Tibial nerve (tissue), 4 donors: ENCODE measurements around the gene BIRC3. TPM values are rescaled to one million over a fixed set of nuclear protein-coding genes. Genes with fewer than 3 reads are reported as not detected.

Experiments used
- DNase-seq, 2 donors: peaks; one replicate each; pipeline ENCODE4 v3.0.0-alpha.2; 2019; ENCODE audit warnings: low spot score in 2 of 2
- H3K27ac ChIP-seq, 4 donors: fragments of 200-600 bp; sonication (generic) in 3 of 4; one replicate each; pipeline ENCODE4 v1.5.1; 2017 to 2019; ENCODE audit warnings: mild to moderate bottlenecking in 1 of 4
- H3K27me3 ChIP-seq, 2 donors: fragments of 200-600 bp; sonication (generic) in 1 of 2; one replicate each; pipeline versions ENCODE4 v1.5.1 to v1.6.0; 2017 to 2019
- H3K36me3 ChIP-seq, 3 donors: fragments of 200-600 bp; sonication (generic); one replicate each; pipeline ENCODE4 v1.5.1; 2018 to 2019
- H3K4me1 ChIP-seq, 4 donors: fragments of 200-600 bp; sonication (generic) in 3 of 4; one replicate each; pipeline ENCODE4 v1.5.1; 2017 to 2019
- H3K4me3 ChIP-seq, 4 donors: fragments of 200-600 bp; sonication (generic) in 3 of 4; one replicate each; pipeline ENCODE4 v1.5.1; 2017 to 2019; ENCODE audit warnings: mild to moderate bottlenecking in 1 of 4, moderate library complexity in 1 of 4
- H3K9me3 ChIP-seq, 4 donors: fragments of 200-600 bp; sonication (generic) in 3 of 4; one replicate each; pipeline ENCODE4 v1.5.1; 2017 to 2019
- EP300 ChIP-seq, 2 donors: sonication (generic); formaldehyde crosslinking; IDR thresholded peaks; one replicate each; pipeline ENCODE4 v1.6.1; 2017; ENCODE audit warnings: antibody characterized with exemption in 2 of 2, mild to moderate bottlenecking in 1 of 2
- POLR2A ChIP-seq, 2 donors: fragments of 450-650 bp; IDR thresholded peaks; one replicate each; pipeline ENCODE4 v1.6.1; 2017; ENCODE audit warnings: antibody characterized with exemption in 2 of 2, mild to moderate bottlenecking in 2 of 2, moderate library complexity in 2 of 2
- WGBS, 2 donors: methylation state at CpG; one replicate each; pipeline ENCODE4 v1.1.5; 2018; 5-methylcytosine and 5-hydroxymethylcytosine counted together
- total RNA-seq, 4 donors: library from RNA; depleted of rRNA; stranded (reverse); fragments of >200 nt; gene quantifications; one replicate each; pipeline ENCODE4 v1.1.0, GENCODE V29; 2016
- TF ChIP-seq, protein P1 (sequence below), 5 experiments: fragments of 200-600 bp in 3 of 5; fragments of 450-650 bp in 2 of 5; sonication (generic) in 3 of 5; IDR thresholded peaks; one replicate each; pipeline ENCODE4 v1.5.1; 2016 to 2019; ENCODE audit warnings: antibody characterized with exemption in 5 of 5, mild to moderate bottlenecking in 3 of 5, moderate library complexity in 2 of 5

BIRC3 gene
- total RNA-seq: 10 to 100 TPM; 12.9 to 28.2 (median 20.3) TPM

DNA sequence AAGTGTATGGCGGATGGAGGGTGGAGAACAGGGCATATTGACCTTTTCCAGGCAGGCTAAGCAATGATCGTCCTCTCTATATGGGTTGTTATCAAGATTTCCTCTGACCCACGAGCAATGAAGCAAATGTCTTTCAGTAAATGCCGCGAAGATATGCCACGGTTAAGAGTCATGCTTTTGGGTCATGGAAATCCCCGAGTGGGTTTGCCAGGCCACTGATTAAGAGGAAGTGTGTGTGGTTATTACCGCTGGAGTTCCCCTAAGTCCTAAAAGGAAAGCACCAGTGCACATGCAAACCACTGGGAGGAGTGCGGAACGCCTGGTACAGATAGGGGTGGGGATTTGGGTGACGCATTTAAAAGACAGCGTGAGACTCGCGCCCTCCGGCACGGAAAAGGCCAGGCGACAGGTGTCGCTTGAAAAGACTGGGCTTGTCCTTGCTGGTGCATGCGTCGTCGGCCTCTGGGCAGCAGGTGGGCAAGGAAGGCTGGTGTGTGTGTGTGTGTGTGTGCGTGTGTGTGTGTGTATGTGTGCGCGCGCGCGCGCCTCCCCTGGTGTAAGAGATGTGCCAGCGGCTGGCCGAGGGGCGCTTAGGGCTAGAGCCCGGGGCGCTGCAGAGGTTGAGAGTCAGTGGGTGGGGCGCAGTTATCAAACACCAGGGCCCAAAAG is at the start of gene BIRC3:
Gene BIRC3, plus strand, starts transcription at position 386 of the 669 bp plus-strand sequence. CDS start 7,026 bp downstream, outside the sequence.
- DNase-seq: peak; percentile 61 to 80
- Histone ChIP-seq H3K27me3 (no peaks in the 10 kb centered on the region), H3K27ac (peak within 1 kb of the TSS; percentile 78 to 91 (median 89)), H3K4me1 (peaks cover 0 to 63% (median 31%) of the 10 kb centered on the region in 4 donors), H3K4me3 (peak within 1 kb of the TSS; percentile 48 to 66 (median 56)), H3K36me3 (no peaks in the 10 kb centered on the region), H3K9me3 (no peaks in the 10 kb centered on the region)
- TF ChIP-seq EP300 (IDR thresholded peaks at IDR 0.05): peak; percentile 60 to 96
- peak; percentile 42 to 87 for TF ChIP-seq POLR2A (IDR thresholded peaks at IDR 0.05)
- TF ChIP-seq, protein P1, sequence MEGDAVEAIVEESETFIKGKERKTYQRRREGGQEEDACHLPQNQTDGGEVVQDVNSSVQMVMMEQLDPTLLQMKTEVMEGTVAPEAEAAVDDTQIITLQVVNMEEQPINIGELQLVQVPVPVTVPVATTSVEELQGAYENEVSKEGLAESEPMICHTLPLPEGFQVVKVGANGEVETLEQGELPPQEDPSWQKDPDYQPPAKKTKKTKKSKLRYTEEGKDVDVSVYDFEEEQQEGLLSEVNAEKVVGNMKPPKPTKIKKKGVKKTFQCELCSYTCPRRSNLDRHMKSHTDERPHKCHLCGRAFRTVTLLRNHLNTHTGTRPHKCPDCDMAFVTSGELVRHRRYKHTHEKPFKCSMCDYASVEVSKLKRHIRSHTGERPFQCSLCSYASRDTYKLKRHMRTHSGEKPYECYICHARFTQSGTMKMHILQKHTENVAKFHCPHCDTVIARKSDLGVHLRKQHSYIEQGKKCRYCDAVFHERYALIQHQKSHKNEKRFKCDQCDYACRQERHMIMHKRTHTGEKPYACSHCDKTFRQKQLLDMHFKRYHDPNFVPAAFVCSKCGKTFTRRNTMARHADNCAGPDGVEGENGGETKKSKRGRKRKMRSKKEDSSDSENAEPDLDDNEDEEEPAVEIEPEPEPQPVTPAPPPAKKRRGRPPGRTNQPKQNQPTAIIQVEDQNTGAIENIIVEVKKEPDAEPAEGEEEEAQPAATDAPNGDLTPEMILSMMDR (IDR thresholded peaks at IDR 0.05): peak; percentile 21 to 75 (median 40)
- WGBS, 2 donors: 1% methylated on average over 29 to 34 of the region's 34 CpGs

DNA sequence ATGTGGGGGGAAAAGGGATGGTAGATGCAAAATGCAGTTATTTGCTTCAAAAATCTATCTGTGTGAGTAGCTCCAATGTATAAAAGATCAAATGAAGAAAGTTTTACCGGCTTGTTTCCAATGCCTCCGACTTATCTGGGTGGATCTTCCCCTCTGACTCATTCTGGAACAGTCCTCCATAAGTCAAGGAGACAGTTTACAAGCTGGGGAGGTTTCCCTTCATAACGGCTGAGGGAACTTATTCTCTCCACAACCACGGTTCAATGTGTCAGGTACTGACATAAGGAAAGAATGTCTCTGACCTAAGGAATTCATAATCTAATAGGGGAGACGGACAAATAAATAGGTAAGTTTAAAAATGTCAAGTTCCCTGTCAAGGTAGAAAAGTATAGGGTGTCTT is 49.7 kb upstream of the BIRC3 start:
- Histone ChIP-seq H3K27me3 (no peaks in the 10 kb centered on the region), H3K27ac (peak overlapping the region in 3 of 4 donors; percentile 28 to 70 (median 37)), H3K9me3 (no peaks in the 10 kb centered on the region), H3K36me3 (no peaks in the 10 kb centered on the region), H3K4me1 (peaks cover 0 to 20% (median 4%) of the 10 kb centered on the region in 4 donors), H3K4me3 (peak overlapping the region in 1 of 4 donors; percentile 43)
- TF ChIP-seq, protein P1 (IDR thresholded peaks at IDR 0.05): no peak
- no peak for TF ChIP-seq POLR2A (IDR thresholded peaks at IDR 0.05)
- no peak for TF ChIP-seq EP300 (IDR thresholded peaks at IDR 0.05)
- DNase-seq: no peak
- 49 to 67% methylated on average over 5 of the region's 5 CpGs for WGBS, 2 donors

DNA sequence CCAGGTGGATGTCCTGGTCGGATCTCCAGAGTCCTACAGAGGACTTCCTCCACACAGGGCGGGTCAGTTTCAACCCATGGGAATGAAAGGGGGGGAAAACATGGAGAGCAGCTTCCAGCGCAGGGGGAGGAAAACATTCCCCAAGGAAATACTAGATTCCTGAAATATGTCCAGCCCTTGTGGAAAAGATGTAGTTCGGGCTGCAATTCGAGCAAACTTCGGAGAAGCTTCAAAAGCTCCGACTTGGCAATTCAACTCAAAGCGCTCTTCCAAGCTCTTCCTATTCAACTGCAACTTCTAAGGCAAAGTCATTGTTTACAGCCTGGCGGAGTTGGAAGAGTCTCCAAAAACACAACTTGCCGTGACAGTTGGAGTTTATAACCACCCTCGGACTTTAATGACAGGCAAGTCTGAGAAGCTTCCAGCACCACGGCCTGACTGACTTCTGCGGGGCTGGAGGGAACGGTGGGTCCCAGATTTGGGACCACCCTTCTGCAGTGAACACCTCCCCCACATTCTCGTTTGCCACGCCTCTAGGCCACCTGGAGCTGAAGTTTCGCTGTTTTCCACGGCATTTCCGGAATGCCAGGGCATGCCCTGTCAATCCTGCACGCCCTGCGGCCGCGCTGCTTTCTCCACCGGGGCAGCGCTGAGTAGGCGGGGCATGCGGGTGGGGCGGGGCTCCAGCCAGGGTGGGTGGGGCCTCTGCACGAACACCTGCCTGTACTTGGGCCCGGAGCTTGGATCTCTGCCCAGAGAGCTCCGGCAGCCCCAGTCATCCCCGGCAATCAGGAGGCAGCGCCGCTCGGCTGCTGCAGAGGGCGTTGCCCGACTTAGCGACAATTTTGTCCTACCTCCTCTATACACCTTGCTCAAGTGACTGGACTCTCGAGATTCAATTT is 49.0 kb upstream of the BIRC3 start:
- Histone ChIP-seq H3K4me1 (peaks cover 0 to 20% (median 4%) of the 10 kb centered on the region in 4 donors), H3K4me3 (peak overlapping the region; percentile 30 to 57 (median 44)), H3K27ac (peak overlapping the region in 3 of 4 donors; percentile 28 to 70 (median 37)), H3K36me3 (no peaks in the 10 kb centered on the region), H3K9me3 (no peaks in the 10 kb centered on the region), H3K27me3 (no peaks in the 10 kb centered on the region)
- DNase-seq: peak; percentile 35 to 57
- no peak for TF ChIP-seq POLR2A (IDR thresholded peaks at IDR 0.05)
- TF ChIP-seq, protein P1 (IDR thresholded peaks at IDR 0.05): peak; percentile 33 to 66 (median 52)
- WGBS, 2 donors: 14 to 15% methylated on average over 38 to 39 of the region's 39 CpGs

DNA sequence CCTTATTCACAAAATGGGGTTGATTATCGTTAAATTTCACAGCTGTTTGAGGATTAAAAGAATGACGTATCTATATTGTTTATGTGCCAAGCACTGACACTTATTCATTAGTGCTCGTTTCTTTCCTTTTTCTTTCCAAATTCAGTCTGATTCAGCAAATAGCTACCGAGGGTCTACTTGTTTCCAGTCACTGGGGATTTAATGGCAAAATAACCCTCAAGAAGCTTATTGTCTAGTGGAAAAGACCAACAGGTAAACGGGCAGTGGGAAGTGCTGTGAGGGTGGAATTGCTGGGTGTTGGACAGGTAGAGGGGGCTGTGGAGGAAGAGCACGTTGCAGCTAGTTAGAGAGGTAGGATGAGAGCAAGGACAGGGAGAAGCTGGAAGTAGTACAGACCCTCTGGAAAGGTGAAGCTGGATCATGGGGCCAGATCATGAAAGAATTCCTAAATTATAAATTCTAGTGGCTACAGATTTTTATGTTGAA is 48.3 kb upstream of the BIRC3 start:
- 15 to 19% methylated on average over 6 of the region's 6 CpGs for WGBS, 2 donors
- H3K9me3 ChIP-seq: no peaks in the 10 kb centered on the region
- H3K4me1 ChIP-seq: peaks cover 0 to 20% (median 4%) of the 10 kb centered on the region in 4 donors
- no peak for DNase-seq
- TF ChIP-seq POLR2A (IDR thresholded peaks at IDR 0.05): no peak
- TF ChIP-seq, protein P1 (IDR thresholded peaks at IDR 0.05): peak in 1 of 5 experiments; percentile 4
- H3K36me3 ChIP-seq: no peaks in the 10 kb centered on the region
- H3K27me3 ChIP-seq: no peaks in the 10 kb centered on the region
- peak overlapping the region; percentile 30 to 57 (median 44) for H3K4me3 ChIP-seq
- H3K27ac ChIP-seq: no peak overlapping the region
